Measurements from ENCODE around the gene TRPM8.

Gene TRPM8

DNA sequence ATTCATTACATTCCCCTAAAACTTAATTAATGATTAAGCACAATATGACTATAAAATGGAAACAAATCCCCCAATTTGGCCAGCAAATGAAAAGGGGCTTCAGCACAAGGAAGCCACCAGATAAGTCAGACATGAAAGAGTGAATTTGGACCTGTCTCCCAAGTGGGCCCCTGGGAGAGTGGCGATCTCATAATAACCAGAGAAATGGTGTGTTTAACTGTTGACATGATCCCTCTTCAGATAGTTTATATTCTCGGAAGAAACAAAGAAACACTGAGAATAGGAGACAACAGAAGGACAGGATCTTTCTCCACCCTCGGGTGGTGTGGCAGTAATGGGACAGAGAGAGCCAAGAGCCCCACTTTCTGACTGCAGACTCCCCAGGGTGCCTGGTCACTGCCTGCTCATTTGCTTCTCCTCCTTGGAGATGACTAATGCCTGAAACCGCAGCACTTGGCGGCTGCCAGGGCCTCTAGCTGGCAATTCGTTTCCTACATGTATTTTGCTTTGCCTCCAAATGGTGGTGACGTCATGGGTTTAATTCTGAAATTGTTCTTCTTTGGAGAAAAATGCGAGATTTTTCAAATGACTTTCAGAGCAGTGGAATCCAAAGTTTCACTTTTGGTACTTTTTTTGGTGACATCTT is 86.9 kb downstream of the TRPM8 start:
- DNase-seq, result peak; percentile 55

- DNase-seq, result no peak
Measured at GRCh38 chr2:234005126-234005525, 88.0 kb downstream of the TRPM8 start.

GRCh38 chr2:234006501-234006900 is 89.3 kb downstream of the TRPM8 start:
- no peak for DNase-seq

DNA sequence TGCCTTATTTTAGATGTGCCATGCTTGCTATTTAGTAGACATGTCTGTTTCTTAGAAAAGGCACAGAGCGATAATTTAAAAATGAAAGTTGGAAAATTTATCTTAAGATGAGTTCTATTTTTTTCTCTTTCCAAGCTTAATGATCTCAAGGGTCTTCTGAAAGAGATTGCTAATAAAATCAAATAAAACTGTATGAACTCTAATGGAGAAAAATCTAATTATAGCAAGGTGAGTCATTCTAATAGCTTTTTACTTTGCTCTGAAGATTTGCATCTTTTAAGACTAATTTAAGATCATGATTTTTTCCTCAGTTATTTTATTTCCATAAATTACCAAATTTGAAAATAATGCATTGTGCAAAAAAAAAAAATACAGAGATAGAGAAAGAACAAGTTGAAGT is 97.3 kb downstream of the TRPM8 start:
- no peak for DNase-seq

- DNase-seq, result no peak
Measured at GRCh38 chr2:234015861-234016260, 98.7 kb downstream of the TRPM8 start.

DNA sequence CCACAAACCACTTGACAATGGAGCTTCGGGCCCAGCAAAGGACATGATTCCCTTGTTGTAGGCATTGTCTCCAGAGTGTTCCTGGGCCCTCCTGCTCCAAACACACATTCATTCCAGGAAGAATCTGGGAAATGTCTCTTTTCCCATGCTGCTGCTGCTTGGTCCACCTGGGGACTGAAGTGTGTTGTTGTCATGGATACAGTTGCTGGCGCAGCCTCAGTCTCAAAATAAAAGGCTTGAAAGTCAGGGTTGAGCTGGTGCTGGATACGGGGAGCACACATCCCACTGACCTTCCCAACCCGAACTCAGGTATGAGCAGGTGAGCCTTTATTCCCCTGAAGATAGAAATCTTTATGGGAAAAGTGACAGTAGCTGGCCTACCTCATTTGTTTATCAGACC is 102.7 kb downstream of the TRPM8 start:
- no peak for DNase-seq

DNA sequence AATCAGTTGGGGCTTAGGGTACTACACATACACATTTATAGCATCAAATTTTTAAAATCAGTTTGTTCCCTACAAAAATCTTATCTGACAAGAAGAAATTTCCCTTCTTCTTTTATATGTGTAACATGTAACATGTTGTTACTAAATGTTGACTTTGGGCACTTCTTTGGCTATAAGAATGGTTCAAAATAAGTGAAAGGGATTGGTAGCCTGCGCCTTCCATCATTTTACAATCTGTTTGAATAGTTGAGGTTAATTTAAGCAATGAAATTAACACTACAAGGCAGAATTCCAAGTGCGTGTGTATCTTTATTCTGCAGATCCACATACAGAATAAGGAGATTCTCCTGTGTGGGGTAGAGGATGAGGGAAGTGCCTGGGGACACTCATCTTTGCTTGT is 103.2 kb downstream of the TRPM8 start:
- no peak for DNase-seq

GRCh38 chr2:234022424-234022823 is 105.3 kb downstream of the TRPM8 start:
- no peak for DNase-seq

DNA sequence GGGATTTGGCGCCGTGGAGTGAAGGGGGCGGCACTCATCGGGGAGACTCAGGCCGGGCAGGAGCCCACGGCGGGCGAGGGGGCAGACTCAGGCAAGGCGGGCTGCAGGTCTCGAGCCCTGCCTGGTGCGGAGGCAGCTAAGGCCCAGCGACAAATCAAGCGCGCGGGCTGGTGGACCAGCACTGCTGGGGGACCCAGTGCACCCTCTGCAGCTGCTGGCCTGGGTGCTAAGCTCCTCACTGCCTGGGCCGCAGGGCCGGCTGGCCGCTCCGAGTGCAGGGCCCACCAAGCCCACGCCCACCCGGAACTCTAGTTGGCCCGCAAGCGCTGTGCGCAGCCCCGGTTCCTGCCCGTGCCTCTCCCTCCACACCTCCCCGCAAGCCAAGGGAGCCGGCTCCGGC is 107.1 kb downstream of the TRPM8 start:
- no peak for DNase-seq

DNA sequence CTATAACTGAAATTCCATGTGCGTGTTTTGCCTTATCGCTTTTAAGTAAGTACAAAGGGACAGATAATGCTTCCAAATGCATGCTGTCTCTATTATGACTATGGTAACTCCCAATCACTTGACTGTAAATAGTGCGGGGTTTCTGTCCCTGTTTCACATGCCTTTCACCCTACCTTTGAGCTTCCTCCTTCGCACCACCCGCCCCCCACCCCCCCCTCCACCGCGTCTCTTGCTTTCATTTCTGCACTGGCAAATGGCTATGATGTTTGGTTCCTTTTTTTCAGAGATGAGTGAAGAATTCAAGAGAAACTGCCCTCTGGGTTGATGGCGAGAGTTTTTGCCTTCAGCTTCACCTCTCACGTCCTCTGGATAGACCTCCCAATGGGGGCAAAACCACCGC is 108.3 kb downstream of the TRPM8 start:
- DNase-seq, result no peak

- no peak for DNase-seq
Measured at GRCh38 chr2:234025891-234026401, 108.8 kb downstream of the TRPM8 start.

DNA sequence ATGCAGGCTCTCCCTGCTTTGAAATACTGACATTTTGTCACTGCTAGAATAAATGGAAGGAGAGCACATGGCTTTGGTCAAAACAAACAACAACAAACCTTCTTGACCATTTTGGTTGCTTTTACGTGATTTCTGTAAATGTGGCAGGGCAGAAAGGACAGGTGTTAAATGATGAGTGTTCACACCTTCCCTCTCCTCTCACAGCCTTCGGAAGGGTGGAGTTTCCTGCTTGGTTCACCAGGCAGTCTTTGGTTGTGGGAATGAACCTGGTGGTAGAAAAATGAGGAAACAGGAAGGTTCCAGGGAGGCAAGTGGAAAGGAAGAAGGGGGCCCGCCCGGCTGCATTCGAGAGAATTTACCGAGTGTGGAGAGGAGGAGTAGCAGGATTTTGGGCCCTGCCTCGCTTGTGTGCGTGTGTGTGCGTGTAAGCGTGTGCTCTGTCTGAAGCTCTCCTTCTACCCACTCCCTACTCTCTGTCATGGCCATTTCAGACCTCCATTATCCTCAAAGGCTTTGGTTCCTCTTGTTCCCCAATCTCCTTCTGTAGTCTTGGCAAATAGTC is 109.6 kb downstream of the TRPM8 start:
- DNase-seq, result no peak

DNA sequence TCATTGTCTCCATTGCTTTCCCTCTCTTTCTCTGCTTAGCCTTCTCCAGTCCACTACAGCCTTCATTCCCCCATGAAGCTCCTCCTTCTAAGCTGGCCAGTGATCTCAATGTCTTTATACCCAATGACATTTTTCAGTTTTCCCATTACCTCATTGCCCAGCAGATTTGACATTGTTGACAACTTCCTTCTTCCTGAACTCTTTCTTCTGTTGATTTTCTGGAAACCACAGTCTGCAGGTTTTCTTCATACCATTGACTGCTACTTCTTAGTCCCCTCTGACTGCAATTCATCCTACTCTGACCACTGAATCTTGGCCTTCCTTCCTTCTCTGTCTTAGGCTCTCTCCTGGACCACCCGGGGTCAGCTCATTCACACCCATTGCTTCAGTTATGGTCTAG is 110.5 kb downstream of the TRPM8 start:
- DNase-seq, result no peak

DNA sequence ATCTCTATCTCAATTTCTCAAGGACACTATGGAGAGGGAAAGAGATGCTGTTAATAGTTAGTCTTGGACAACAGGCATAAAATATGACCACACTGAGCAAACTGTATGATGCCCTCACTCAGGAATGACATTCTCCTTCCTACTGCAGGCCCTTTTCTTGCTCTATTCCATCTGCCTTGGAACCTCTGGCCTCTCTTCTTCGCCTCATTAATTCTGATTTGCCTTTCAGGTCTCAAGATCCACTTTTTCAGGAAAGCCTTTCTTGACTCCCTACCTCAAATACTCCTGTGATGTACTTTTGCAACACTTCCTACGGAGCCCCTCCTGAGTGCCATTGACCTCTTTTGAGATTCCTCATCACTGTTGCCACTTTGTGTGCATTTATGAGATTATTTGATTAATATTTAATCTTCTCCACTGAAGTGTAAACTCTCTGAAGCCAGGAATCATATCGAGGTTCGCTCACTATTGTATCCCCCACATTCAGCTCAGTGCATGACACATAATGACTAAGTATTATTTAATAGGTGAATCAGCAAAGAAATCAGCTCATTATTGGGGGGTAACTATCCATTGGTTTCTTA is 112.1 kb downstream of the TRPM8 start:
- DNase-seq, result no peak

- no peak for DNase-seq
Measured at GRCh38 chr2:234031207-234031606, 114.0 kb downstream of the TRPM8 start.

GRCh38 chr2:234032279-234032856 is 115.2 kb downstream of the TRPM8 start:
- no peak for DNase-seq

DNA sequence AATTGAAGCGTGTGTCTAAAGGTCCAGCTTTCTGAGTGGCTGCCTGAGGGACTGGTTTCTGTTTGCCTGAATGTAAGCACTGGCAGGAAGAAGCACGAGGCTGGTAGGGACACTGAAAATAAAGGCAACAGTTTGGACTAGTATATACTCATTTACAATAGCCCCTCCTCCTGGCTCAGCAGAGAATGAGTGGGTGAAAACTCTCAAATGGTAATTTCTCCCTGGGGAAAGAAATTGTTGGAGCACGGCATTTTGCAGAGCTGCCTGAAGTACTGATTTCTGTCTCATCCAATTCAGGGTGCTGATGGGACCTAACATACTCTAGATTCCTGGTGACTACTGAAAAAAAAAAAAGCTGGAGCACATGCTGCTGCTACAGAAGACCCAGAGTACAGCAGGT is 116.0 kb downstream of the TRPM8 start:
- no peak for DNase-seq

DNA sequence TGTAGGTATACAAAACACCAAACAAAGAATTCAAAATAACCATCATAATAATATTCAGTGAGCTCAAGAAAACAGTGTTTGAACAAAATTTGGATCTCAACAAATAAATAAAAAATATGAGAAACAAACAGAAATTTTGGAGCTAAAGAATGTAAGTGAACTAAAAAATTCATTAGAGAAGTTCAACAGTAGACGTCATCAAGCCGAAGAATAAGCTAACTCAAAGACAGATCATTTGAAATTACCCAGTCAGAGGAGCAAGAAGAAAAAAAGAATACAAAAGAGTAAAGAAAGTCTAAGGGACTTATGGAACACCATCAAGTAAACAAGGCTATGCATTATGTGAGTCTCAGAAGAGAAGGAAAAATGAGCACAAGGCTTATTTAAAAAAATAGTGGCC is 116.7 kb downstream of the TRPM8 start:
- DNase-seq, result no peak

DNA sequence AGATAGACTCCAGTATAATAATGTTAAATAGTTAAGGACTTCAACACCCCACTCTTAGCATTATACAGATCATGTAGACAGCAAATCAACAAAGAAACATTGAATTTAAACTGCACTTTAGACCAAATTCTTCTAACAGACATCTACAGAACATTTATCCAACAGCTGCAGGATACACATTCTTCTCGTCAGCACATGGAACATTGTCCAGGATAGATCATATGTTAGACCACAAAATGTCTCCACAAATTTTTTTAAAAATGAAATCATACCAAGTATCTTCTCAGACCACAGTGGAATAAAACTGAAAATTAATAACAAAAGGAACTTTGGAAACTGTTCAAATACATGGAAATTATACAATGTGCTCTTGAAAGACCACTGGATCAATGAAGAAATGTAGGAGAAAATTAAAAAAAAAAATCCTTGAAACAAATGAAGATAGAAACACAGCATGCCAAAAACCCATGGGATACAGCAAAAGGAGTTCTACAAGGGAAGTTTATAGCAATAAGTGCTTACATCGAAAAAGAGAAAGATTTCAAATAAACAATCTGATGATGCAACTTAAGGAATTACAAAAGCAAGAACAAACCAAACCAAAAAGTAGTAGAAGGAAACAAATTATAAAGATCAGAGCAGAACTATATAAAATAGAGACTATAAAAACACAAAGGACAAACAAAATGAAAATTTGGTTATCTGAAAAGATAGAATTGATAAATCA is 121.1 kb downstream of the TRPM8 start:
- DNase-seq, result no peak

- DNase-seq, result no peak
Measured at GRCh38 chr2:234044157-234044556, 127.0 kb downstream of the TRPM8 start.

DNA sequence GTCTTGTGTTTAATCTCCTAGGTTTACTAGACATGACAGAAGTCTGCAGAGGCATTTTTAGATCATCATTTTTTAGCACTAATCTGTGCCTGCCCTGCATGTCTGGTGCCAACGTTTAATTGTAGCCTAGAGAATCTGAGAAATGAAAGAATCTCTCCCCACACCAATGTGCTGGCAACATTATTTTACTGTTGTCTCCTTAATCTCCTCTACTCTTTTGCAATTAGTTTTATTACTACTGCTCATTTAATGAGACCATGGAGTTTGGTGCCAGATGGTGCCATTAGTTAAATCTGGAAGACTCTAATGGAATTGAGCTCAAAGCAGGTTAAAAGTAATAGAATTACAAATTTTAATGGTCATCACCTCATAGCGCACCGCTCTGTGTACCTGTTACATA is 129.3 kb downstream of the TRPM8 start:
- DNase-seq, result no peak

DNA sequence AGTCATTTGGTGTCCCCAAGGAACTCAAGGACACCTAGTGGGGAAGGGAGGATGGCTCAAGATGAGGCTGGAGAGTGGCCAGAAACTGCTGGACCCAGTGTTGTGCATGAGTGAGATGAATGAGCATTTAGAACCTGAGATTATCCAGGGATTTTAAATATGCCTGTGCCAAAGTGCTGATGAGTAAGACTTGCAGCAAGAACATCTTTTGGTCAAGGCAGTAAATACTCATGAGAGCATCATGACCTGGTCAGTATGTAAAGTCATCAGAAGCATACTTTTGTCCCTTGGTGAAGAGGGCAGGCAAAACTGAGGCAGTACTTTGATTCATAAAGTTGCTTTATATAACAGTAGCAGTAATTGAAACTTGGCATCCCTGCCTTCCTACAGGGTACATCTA is 130.2 kb downstream of the TRPM8 start:
- no peak for DNase-seq

DNA sequence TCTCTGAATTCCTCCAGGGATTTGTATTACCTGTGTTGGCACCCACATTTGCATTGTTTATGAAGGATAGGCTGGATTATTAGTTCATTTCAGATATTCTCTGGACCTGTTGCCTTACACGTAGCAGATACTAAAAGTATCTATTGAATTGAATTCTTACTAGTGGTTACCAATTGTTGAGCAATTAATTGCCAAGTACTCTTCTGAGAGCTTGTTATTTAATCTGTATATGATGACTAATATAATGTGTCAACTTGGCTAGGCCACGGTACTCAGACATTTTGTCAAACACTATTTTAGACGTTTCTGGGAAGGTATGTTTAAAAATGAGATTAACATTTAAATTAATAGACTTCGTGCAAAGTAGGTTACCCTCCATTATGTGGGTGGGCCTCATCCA is 130.9 kb downstream of the TRPM8 start:
- no peak for DNase-seq

Measured in left hindlimb (tissue), 1 donor.